Measurements from ENCODE around the gene PHIP.

Gene PHIP

DNA sequence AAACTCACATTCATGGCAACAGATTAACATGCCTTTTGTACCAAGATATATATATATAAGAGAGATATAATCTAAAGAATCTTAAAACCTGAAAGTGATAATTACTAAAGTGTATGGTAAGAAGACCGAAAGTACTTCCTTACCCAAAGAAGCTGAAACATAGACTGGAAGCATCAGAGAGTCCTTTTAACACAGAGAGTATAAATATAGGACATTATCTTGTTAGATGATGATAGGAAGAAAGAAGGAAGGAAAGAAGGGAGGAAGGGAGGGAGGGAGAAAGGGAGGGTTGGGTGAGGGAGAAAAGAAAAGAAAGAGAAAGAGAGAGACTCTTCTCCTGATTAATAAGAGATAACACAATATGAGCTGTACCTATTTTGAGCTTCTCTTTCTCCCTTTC, 68.2 kb downstream of the PHIP start:
- DNase-seq (ENCODE audit: low read depth in 2 of 2): no peak

- DNase-seq (ENCODE audit: low read depth in 2 of 2): no peak
Observed at GRCh38 chr6:79005497-79005896, 72.6 kb downstream of the PHIP start.

GRCh38 chr6:79005024-79005423, 73.0 kb downstream of the PHIP start:
- DNase-seq (ENCODE audit: low read depth in 2 of 2): no peak

GRCh38 chr6:79004239-79004638, 73.8 kb downstream of the PHIP start:
- DNase-seq (ENCODE audit: low read depth in 2 of 2): no peak

- no peak for DNase-seq (ENCODE audit: low read depth in 2 of 2)
Observed at GRCh38 chr6:79001415-79001814, 76.6 kb downstream of the PHIP start.

DNA sequence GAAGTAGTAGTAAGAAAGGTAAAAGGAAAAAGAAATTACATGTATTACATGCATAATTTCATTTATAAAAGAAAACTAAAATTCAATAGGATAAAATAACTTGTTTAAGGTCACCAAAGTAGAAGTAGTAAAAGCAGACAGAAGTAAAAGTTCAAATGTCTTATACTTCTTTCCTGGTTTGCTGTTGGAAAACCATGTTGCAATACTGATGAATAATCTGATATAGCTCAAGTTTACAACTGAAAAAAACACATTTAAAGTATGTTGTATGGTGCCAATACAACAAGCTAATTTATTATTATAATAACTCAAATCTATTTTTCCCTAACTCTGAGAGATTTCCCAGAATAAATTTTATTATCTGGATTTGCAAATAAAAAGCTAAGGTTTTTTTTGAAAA, 78.3 kb downstream of the PHIP start:
- DNase-seq (ENCODE audit: low read depth in 2 of 2): no peak

- no peak for DNase-seq (ENCODE audit: low read depth in 2 of 2)
Observed at GRCh38 chr6:78995946-78996345, 82.1 kb downstream of the PHIP start.

- no peak for DNase-seq (ENCODE audit: low read depth in 2 of 2)
Observed at GRCh38 chr6:78995346-78995745, 82.7 kb downstream of the PHIP start.

GRCh38 chr6:78993955-78994354, 84.1 kb downstream of the PHIP start:
- no peak for DNase-seq (ENCODE audit: low read depth in 2 of 2)

GRCh38 chr6:78989191-78989590, 88.9 kb downstream of the PHIP start:
- no peak for DNase-seq (ENCODE audit: low read depth in 2 of 2)

DNA sequence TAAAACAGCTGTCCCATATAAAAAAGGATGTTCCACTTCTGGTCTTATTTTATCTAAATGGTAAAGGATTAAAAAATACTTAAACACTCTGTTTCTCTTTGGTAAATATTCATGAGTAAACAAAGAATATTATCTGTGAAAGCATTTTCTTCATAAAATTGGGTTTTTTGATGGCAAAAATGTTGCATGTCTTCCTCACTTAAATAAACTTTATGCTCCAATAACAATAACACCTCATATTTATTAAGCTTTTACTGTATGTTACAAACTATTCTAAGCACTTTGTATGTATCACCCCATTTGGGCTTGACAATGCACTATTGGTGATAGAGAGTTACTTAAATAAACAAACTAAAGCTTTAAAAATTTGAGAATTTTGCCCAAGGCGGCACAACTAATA, 91.9 kb downstream of the PHIP start:
- no peak for DNase-seq (ENCODE audit: low read depth in 2 of 2)

GRCh38 chr6:78984225-78984950, 93.7 kb downstream of the PHIP start:
- no peak for DNase-seq (ENCODE audit: low read depth in 2 of 2)

DNA sequence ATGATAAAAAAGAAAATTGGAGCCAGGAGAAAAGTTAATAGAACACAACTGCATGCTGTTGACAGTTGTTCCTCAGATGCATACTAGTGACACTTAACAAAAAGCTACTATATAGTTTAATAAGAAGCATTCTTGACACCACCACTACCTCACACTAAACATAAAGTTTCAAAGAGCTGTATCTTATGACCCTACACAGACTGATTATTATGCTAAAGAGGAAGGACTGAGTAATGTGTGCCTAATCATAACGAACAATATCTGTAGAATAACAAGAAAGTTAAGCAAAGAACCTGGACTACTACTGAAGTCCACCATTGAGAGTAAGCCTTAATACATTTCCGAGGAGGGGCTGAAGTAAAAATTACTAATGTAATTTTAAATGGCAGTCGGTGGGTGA, 110.9 kb downstream of the PHIP start:
- no peak for DNase-seq (ENCODE audit: low read depth in 2 of 2)

- no peak for DNase-seq (ENCODE audit: low read depth in 2 of 2)
Observed at GRCh38 chr6:78966542-78966941, 111.5 kb downstream of the PHIP start.

DNA sequence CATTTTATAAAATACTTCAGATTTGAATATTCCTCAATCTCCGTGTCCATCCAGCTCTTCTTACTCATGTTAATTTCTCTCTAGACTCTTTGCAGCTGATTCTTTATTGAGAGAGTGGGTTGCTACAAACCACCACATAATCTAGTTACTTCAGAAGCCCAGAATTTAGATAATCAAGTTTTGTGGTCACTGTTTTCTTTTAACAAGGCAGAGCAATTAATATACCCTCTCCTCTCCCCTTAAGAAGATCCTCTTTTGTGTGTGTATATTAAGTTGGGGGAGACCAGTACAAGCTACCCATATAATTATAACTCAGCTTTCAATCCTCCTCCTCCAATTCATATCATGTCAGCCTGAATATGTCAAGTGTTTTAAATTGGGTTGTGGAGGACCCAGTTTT, 115.6 kb downstream of the PHIP start:
- no peak for DNase-seq (ENCODE audit: low read depth in 2 of 2)

GRCh38 chr6:78954740-78955139, 123.3 kb downstream of the PHIP start:
- no peak for DNase-seq (ENCODE audit: low read depth in 2 of 2)

DNA sequence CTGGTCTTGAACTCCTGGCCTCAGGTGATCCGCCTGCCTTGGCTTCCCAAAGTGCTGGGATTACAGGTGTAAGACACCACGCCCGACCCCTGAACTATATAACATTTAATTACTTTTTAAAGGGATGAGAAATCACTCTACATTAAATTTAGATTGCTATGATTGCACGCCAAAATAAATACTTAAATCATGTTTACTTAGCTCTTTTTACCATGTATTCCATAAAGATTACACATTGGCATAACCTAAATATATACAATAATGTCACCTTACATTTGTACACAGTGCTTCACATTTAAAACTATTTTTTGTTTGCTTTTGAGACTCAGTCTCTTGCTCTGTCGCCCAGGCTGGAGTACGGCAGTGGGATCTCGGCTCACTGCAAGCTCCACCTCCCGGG, 124.3 kb downstream of the PHIP start:
- DNase-seq (ENCODE audit: low read depth in 2 of 2): no peak

- DNase-seq (ENCODE audit: low read depth in 2 of 2): no peak
Observed at GRCh38 chr6:78952362-78952761, 125.7 kb downstream of the PHIP start.

GRCh38 chr6:78948785-78949184, 129.3 kb downstream of the PHIP start:
- no peak for DNase-seq (ENCODE audit: low read depth in 2 of 2)

DNA sequence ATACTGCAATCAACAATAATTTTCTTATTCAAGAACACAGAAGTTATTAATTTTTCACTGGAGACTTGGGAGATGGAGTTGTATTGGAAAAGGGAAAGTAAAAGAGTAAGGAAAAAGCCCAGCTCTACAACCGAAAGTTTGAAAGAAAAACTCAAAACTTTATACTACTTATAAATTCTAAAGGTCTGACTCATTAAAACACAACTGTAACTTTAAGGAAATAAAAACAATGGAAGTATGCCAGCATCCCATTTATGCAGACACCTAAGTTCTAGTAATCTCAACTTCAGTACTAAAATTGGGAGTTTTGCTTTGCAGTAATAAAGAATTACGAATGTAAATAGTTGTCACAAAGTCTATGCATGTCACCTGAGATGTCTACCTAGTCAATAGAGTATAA, 130.1 kb downstream of the PHIP start:
- DNase-seq (ENCODE audit: low read depth in 2 of 2): peak in 1 of 2 experiments; percentile 6

- DNase-seq (ENCODE audit: low read depth in 2 of 2): no peak
Observed at GRCh38 chr6:78947529-78947928, 130.5 kb downstream of the PHIP start.

DNA sequence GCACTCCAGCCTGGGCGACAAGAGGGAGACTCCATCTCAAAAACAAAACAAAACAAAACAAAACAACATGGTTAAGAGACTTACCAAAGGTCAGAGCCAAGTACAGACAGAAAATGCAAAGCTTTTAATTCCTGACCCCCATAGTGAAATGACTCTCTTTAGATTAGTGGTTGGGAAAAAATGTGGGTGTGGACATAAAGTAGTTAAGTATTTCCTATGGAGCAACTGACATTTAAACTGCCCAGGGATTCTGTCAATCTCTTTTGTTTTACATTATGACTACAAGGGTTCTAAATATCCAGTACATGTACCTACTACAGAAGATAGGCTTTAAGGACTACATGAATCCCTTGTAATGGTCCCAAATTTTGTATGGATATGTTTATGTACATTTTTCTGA, 135.6 kb downstream of the PHIP start:
- peak; percentile 12 to 20 for DNase-seq (ENCODE audit: low read depth in 2 of 2)

GRCh38 chr6:78936515-78936914, 141.5 kb downstream of the PHIP start:
- no peak for DNase-seq (ENCODE audit: low read depth in 2 of 2)

DNA sequence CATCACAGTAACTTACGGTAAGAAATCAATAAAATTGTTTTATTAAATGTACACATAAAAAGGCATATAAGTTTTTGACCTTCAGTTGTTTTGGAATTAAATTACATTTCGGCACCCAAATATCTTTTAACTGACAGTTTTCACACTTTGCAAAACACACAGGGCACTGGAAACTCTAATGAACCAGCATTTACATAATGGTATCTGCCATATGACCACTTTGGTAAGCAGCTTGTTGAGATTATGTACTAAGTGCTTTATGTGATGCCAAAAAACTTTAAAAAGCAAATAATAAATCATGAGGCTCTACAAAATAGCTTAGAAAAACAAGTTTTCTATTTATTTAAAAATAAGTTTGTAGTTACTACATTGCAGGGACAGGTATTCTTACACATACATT, 142.5 kb downstream of the PHIP start:
- no peak for DNase-seq (ENCODE audit: low read depth in 2 of 2)

Data from fibroblast of skin of left quadriceps (primary cell).